ENCODE data around the gene UVRAG.

DNA sequence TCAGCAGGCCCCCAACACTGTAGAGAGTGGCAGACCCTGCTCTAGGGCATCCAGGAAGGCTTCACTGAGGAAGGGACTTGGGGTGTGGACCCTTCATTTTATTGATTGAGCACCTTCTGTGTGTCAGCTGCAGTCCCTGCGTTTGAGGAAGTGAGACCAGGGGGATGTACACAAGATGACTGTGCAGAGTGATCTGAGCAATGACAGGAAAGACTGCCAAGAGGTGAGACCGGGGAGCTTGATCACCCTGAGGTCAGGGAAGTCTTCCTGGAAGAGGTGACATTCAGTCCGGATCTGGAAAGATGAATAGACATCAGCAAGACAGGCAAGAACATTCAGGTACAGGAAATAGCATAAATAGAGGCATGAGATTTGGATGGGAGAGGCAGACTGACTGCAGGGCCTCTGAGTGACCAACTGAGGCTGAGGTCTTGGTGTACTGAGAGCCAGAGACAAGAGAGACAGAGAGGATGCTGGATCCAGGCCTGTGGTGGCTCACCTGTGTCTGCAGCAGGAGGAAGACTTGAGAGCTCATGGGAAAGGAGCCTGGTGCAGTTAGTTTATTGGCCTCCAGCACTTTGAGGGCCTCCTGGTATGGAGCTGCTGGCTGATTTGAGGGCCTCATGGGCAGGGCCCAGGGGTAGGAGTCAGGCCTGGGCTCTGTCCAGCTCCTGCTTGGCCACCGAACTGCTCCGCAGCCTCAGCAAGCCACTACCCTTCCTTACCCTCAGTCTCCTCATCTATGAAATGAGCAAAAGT lies 41.2 kb upstream of the UVRAG start:
- TF ChIP-seq CTCF (IDR thresholded peaks at IDR 0.05): no peak
- no peak for TF ChIP-seq POLR2A (IDR thresholded peaks at IDR 0.05)
